GM21825 (cell line): ENCODE measurements around the gene REL.
"Not testable (repeated sequence)": the region's sequence is repeated elsewhere in the genome, so short reads cannot be mapped to it uniquely, and the experiment has no call there.

Experiments
- ATAC-seq: cut with Tn5 transposase; IDR thresholded peaks from one replicate; pipeline ENCODE4 v1.9.1; 2021; ENCODE audit warnings: mild to moderate bottlenecking, moderate library complexity; ENCODE audit not compliant: unreplicated experiment

The REL gene

DNA sequence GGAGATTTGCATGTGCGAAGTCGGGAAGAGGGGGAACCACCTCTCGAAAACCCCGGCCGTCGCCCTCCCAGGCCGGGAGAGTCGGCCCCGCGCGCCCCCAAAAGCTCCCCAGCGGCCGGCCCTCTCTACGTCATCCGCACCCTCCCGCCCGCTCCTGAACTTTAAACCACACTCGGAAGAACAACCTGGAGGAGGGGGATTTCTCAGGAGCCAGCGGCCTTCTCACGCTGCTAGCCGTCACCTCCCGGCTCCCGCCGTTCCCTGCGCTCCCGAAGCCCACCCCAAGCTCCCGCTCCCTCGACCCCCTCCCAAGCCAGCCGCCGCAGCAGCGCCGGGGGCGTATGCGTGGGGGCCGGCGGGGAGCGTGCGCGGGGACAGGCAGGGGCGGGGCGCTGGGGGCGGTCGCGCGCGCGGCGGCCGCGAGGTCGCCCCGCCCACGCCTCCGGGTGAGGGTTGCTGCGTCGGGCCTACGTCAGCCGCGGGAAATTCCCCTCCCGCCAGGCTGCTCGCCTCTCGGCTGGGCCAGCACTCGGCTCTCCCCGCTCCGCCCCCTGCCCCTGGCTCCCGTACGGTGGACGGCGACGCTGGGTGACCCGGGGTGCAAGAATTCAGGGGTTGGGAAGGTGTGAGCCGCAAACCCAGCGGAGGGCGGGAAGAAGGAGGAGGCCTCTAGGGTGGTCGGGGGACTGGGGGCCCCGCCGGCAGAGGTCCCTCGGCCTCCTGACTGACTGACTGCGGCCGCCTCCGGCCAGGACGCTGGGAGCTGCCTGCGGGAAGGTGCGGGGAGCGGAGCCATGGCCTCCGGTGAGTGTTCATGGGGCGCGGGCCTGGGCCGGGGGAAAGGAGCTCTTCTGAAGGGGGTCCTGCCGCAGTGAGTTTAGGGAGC lies at the start of gene REL:
Gene REL (plus strand): TSS at position 528 of the 886 bp plus-strand sequence. CDS start 267 bp downstream, at position 795.
- peak; percentile 76 for ATAC-seq

DNA sequence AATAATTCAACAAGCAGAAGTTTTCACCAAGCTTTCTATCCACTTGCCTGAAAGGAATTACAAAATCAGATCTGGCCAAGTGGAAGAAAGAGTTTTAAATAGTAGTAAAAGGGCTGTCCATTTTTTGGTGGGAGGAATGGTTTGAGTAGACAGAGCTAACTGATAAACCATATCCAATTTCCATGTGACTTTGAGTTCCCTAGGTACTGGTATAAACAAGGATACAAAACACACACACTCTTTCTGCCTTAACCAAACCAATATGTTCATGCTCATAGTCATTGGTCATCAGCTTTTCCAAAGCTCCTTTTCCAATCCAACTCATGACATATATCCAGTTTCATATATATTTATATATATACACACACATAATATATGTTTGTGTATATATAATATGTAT lies 49.5 kb upstream of the REL start:
- ATAC-seq: no peak

DNA sequence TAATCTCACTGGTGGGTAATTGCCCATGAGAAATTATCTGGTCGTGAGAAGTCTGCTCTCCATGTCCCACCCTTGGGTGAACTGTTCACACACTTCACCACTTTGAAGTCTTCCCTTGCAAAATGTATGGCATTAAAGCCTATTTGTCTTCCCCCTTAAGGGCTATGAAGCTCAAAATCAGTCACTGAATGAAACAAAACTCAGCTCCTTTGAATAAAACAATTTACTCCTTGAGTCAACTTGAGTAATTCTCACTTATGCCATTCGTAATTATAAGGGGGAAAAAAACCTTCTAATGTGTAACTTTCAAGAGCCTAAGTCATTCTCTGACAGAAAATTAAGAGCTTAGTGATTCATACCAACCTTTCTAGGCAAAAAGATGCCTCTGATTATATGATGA lies 48.8 kb upstream of the REL start:
- ATAC-seq: no peak

DNA sequence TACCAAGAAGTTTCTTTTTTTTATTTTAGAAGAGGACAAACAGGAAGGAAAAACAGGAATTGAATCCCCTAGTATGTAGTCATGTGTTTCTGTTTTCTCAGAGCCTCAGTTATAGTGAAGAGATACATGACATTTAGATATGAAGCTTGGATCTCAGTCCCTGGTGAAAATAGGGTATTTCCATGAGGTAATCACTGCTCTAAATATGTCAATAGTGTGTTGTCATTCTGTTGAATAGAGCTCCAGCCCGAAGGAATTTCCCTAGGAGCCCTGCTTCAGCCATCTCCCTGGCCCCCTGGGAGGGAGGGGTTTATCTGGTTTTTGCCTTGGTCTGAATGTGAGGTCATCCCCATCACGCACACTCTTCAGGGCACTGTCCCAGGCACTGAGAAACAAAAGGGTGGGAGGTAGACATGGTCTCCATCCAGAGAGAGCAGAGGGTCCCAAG lies 47.1 kb upstream of the REL start:
- ATAC-seq: peak; percentile 40

DNA sequence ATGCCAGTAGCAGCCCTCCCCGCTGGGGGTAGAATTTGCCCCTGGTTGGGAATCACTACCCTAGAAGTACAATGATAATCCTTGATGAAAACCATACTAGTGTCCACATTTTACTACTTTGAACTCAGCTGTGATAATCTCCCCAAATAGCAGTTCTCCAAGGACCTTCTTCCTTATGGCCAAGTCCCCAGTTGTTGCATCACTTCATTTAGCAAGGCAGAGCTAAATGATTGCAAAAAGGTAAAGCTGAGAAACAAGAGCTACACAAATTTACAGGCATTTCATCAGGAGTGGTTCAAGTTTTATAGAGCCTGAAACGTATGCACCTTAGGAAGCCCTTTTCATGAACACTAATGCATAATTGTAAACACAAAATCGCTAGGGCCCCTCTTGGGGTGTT lies 44.9 kb upstream of the REL start:
- ATAC-seq: no peak

DNA sequence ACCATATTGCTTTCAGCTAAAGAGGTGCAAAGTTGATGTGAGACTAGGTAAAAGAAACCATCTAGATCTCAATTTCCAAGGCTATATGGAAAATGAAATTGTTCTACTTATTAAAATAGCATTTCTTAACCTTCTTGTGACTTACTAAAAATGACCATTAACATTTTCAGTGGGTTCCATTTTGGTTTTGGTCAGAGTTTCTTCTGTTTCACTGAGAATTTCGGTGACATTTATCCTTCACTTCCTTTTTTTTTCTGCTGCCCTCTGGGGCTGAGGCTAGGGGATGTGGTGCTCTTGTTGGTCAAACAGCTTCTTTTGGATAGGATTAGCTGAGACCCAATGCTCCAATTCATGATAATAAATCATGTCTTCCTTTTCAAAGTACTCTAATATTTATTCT lies 44.3 kb upstream of the REL start:
- no peak for ATAC-seq

DNA sequence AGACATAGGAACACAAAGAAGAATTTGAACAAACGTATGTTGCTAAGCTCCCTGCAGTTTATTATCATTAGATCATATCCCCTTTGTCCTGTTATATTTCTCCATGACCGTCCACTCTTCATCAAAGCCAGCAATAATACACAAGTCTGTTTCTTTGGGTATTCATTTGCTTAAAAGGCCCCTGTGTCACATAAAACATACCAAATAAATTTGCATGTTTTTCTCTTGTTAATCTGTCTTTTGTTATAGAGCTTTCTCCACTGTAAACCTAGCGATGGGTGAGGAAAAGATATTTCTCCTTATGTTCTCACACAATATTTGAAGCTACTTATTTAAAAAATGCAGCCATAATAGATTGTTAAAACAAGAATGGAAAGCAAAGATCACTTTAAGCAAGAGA lies 42.9 kb upstream of the REL start:
- no peak for ATAC-seq

DNA sequence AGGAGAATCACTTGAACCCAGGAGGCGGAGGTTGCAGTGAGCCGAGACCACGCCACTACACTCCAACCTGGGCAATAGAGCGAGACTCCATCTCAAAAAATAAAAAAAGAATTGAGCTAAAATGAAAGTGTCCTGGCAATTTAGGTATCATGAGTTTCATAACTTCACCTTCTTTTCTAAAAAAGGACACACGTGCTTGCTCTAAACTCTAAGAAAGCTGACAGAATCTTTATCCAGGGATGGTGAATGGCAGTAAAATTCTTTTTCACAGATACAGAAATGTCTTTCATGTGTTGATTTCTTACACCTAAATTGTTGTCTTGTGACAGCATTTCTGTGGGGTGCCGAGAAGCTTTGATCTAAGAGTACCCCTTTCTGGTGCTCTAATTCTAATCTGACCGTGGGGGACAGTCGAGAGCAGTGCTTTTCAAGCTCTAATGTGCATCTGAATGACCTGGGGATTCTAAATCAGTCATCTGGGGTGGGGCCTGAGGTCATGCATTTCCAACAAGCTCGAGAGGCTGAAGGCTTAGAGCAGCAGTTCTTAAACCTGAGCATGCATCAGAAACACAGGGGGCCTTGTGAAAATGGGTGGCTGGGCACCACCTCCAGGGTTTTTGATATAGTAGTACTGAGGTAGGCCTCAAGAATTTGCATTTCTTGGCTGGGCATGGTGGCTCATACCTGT lies 42.1 kb upstream of the REL start:
- peak; percentile 37 for ATAC-seq

DNA sequence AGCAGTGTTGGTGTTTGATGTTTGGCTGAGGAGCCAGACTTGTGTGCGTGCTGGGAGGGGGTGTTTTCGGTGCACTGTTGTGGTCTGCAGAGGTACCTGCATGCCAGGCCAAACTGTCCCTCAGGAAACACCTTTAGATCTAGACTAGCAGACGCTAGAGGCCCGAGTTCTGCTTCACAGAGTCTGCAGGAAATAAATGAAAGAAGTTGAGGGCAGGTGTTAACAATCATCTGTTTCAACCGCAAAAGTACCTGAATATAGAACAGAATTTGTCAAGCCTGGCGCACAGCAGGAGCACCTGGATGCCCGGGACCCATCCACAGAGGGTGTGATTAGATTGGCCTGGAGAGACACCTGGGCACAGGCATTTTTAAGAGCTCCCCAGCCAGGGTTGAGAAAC lies 40.5 kb upstream of the REL start:
- peak; percentile 52 for ATAC-seq

DNA sequence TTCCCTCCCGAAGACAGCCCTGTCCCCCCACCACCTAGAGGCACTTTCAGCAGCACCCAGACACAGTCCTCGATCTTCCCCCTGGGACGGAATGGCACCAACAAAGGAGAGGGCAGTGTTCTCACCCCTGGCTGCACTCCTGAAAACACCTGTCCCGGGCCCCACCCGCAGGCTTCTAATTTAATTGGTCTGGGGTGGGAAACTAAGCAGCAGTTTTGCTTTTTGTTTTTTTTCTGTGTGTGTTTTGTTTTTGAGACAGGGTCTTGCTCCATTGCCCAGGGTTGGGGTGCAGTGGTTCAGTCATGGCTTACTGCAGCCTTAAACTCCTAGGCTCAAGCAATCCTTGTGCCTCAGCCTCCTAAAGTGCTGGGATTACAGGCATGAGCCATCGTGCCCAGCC lies 38.4 kb upstream of the REL start:
- ATAC-seq: no peak

DNA sequence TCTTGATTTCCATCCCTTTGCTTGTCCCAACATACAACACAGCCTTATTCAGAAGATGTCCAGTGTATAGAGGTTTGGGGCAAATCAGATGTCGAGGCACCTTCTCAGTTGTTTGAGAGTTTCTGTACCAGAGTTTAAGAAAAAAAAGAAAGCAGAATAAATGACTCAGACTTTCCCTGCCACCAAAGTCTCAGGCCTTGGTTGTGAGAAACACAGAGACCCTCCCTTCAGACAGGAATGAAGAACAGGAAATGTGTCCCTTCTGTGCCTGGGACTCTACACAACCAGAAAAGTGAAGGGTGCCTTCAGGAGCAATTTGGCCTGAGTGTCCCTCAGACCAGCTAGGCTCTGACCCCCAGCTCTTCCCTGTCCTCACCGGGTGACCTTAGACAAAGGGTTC lies 37.3 kb upstream of the REL start:
- no peak for ATAC-seq

DNA sequence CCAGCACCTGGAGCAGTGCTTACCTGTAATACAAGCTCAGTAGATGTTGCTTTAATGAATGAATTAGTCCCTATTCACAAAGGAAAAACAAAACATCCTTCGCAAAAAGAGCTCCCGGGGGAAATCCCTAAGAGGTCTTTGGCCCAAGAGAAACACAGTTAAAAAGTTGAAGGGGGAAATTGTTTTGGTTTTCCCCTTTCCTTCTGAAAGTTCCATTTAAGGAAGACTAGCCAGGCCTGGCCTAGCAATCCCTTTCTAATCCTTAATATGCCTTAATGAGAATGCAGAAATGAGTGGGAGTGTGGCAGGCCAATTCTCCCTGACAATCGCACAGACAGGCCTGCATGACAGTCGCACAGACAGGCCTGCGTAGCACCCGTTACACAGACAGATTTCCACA lies 33.5 kb upstream of the REL start:
- ATAC-seq: no peak

DNA sequence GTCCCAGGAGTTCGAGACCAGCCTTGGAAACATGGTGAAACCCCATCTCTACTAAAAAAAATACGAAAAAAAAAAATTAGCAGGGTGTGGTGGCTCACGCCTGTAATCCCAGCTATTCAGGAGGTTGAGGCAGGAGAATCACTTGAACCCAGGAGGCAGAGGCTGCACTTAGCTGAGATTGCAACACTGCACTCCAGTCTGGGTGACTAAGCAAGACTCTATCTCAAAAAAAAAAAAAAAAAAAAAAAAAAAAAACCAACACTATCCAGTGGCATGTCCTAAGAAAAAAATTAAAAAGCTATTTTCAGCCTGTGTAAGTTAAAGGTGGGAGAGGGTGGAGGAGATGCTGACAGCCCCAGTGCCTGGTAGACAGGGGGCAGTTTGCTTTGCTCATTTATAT lies 32.2 kb upstream of the REL start:
- no peak for ATAC-seq

DNA sequence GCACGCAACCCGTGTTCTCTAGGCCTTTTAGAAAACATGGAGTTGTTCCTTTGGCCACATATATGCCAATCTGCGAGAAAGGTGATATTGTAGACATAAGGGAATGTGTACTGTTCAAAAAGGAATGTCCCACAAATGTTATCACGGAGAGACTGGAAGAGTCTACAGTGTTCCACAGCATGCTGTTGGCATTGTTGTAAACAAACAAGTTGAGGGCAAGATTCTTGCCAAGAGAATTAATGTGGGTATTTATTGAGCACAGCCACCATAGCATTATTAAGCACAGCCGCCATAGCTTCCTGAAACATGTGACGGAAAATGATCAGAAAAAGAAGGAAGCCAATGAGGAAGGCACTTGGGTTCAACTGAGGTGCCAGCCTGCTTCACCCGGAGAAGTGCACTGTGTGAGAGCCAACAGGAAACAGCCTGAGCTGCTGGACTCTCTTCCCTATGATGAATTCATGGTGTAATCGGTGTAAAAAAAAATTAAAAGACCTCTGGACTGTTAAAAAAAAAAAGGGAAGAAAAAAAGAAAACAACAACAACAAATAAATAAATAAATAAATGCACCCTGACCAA lies 29.0 kb upstream of the REL start:
- ATAC-seq: no peak

DNA sequence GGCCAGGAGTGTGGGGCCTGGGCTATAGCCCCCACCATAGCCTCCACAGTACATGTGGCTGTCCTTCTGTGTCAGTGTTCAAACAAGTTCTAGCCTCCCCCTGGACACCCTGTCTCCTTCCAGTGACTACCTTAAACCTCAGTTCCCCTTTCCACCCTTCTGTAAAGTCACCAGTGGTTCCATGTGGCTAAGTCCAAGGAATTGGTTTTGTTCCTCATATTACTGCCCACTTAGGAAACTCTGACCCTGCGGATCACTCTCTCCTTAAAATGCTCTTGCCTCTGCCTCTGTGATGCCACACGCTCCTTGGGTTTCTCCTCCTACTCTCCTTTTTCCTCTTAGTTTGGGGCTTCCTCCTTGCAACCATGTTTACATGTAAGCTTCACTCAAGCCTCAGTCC lies 27.8 kb upstream of the REL start:
- no peak for ATAC-seq

DNA sequence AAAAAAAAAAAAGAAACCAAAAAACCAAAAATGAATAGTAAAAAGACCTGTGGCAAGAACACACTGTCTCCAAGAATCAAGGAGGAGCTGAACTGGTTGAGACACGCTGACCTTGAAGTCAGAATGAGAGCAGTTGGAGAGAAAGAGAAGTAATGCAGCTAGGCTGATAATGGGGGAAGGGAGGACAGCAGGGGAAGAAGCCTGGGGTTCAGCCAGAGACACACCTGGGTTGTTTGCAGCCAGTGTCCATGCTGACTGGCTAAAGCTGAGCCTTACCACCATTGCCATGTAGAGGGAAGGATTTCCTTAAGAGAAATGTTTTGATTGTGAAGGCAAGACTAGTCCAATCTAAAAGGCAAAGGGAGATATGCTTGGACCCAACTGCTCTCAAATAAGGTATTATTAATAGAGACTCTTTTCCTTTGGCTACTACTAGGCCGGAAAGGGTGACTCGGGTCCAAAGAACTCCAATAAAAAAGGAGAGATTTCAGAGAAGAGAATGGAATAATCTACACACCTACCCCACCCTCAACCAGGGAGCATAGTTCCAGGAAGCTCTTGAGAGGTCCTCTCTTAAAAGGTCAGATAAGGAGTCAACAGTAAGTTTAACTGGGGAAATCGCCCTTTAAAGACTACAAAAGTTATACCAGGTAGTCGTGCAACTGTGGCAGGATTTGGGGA lies 25.2 kb upstream of the REL start:
- no peak for ATAC-seq

DNA sequence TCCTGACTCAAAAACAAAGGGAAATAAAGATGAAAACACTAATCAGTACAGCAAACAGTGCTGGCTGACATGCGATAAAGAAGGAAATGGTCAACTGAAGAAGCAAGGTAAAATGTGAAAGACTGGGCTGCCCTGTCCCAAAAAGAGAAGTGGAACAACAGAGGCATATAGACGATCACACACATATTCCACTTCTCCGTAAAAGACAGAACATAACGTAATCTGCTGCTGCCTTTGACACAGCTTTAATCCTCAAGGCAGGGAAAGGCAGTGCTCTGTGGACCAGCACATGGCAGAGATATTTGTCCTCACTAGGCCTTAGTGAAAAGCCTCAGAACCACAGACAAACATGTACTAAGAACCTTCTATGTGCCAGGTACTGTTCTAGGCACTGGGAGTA lies 24.3 kb upstream of the REL start:
- ATAC-seq: no peak

DNA sequence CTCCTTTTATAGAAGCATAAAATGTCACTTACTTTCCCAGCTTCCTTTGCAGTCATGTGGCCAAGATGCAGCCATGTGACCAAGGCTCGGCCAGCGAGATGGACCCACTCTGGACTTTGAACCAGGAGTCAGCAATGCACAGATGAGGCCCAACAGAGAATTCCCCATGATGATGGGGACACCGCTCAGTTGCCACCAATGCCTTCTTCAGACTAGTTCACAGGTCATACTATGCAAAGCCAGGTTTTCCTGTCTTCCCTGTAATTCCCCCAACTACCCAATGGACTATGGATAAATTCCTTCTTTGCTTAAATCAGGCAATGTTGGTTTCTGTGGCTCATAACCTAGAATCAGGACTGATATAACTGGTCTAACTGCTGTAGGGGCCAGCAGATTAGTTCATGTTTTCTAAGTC lies 22.5 kb upstream of the REL start:
- no peak for ATAC-seq

DNA sequence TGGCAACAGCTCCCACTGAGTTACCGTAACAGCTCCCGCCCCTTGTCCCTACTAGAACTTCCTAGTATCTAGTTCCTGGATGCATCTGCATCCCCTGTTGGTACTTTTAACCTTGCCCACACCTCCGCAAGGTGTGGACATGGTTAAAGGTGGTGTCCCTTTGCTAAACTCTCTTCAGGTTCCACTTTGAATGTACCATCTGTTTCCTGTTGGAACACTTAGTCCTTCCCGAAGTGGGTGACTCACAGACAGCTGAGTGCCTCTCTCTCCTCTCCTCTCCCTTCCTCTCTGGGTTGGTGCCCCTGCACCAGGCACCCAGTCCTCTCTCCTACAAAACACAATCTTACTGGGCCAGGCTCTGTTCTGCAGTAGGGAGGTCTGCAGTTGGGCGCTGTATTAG lies 19.6 kb upstream of the REL start:
- ATAC-seq: no peak

DNA sequence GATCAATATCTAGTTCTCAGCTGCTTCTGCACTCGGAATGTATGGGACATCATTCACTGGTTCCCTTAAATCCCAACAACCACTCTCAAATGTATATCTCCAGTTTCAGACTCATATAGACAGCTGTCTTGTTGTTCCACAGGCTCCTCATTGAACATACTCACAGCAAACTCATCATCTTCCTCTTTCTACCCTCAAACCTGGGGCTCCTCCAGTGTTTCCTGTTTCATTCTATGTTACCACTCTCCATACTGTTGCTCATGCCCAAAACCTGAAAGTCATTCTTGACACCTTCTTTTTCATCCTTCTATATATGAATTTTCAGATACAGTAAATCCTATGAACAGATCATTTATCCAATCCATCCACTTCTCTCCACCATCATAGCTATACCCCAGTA lies 18.7 kb upstream of the REL start:
- no peak for ATAC-seq

DNA sequence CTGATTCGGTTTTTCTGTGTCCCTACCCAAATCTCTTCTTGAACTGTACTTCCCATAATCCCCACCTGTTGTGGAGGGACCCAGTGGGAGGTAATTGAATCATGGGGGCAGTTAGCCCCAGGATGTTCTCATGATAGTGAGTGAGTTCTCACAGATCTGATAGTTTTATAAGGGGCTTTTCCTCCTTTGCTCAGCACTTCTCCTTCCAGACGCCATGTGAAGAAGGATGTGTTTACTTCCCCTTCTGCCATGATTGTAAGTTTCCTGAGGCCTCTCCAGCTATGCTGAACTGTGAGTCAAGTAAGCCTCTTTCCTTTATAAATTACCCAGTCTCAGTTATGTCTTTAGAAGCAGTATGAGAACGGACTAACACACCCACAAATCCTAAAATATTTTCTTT lies 16.0 kb upstream of the REL start:
- ATAC-seq: not testable (repeated sequence)
